GM13976 (cell line): Measurements from ENCODE around the gene SLIT3.

ENCODE experiments used
- DNase-seq: peaks from one replicate; pipeline ENCODE4 v3.0.0; 2012; ENCODE audit warnings: low spot score
- CTCF ChIP-seq: IDR thresholded peaks from 2 replicates; pipeline ENCODE4 v1.5.1; 2012; ENCODE audit warnings: borderline replicate concordance, mild to moderate bottlenecking; ENCODE audit not compliant: insufficient read depth; ENCODE audit errors: extremely low read depth, missing control alignments, control extremely low read depth
- in situ Hi-C: fragments of 300-500 bp; cut with MboI; formaldehyde crosslinking; loops from one replicate; pipeline ENCODE4 v1.12.0; 2022; ENCODE audit warnings: low sequenced_read_pairs, mixed read lengths, inconsistent platforms; ENCODE audit not compliant: unreplicated experiment

Gene SLIT3

GRCh38 chr5:168683927-168684295, 617.0 kb downstream of the SLIT3 start:
- in situ Hi-C loops: loop anchor here (25.0 kb wide), 1 partner anchor 422 kb away; no protein-coding TSS in a partner anchor
- no peak for DNase-seq
- TF ChIP-seq CTCF: no peak

GRCh38 chr5:168683247-168683926, 617.6 kb downstream of the SLIT3 start:
- in situ Hi-C loops: loop anchor here (25.0 kb wide), 1 partner anchor 421 kb away; no protein-coding TSS in a partner anchor
- no peak for DNase-seq
- no peak for TF ChIP-seq CTCF

GRCh38 chr5:168681556-168682183, 619.3 kb downstream of the SLIT3 start:
- no peak for TF ChIP-seq CTCF

GRCh38 chr5:168680395-168680794, 620.5 kb downstream of the SLIT3 start:
- in situ Hi-C loops: loop anchor here (25.0 kb wide), 1 partner anchor 418 kb away; no protein-coding TSS in a partner anchor
- TF ChIP-seq CTCF: no peak
- DNase-seq: no peak

More at GRCh38 chr5:168681556-168682183, 619.3 kb downstream of the SLIT3 start:
- in situ Hi-C loops: loop anchor here (25.0 kb wide), 1 partner anchor 419 kb away; no protein-coding TSS in a partner anchor
- DNase-seq: no peak

GRCh38 chr5:168679515-168679920, 621.4 kb downstream of the SLIT3 start:
- peak; percentile 73 for DNase-seq
- TF ChIP-seq CTCF: peak; percentile 85
- in situ Hi-C loops: loop anchor here (25.0 kb wide), 1 partner anchor 417 kb away; no protein-coding TSS in a partner anchor

- TF ChIP-seq CTCF: no peak
- in situ Hi-C loops: loop anchor here (25.0 kb wide), 1 partner anchor 414 kb away; no protein-coding TSS in a partner anchor
- DNase-seq: no peak
Observed at GRCh38 chr5:168676501-168676900, 624.4 kb downstream of the SLIT3 start.
